Right forelimb (tissue), 1 donor: Measurements from ENCODE around the gene TTLL9.

Source experiments
- DNase-seq: peaks from one replicate; pipeline ENCODE4 v3.0.0-alpha.2; 2018

Gene TTLL9

DNA sequence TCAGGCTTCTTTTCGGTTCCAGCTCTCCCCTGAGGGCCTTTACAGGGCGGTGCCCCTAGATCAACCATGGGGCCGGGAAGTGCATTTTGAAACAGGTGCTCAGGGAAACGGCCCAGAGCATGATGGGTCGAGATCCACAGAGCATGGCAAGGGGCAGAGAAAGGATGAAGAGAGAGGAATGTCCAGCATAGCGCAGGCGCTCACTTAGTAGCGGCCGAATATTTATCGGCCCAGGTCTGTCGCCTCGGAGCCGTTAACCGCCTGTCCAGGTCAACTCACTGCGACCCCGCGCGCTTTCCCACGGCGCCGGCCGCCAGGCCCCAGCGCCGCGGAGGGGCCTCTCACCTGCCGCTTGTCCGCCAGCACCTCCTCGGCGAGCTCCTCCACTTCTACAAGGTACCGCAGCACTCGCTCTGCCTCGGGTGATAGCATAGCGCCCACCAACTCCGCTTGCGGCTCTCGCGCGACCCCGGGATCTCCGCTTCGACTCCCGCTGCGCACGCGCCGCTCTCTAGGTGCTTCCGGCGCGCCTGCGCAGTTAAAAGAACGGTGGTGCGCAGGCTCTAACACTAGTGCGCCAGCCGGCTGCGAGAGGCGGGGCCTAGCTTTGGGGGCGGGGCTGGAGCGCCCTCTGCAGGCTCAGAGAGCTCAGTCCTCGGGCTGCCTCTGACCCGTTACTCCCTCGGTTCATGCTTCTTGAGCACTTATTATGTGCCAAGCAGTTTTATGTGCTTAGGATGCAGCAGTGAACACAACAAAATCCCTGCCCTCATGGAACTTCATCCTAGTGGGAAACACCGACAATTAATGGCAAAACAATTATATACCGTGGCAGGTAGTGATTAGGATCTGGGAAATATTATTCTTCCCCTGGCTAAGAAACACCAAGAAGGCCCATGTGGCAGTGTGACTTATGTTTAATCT lies 81.4 kb downstream of the TTLL9 start, which contains the start of gene PDRG1:
Gene PDRG1, minus strand, starts transcription at position 517 of the 924 bp plus-strand sequence. Its CDS starts 85 bp downstream, at position 432.
- DNase-seq = peak; percentile 95

- DNase-seq = no peak
Observed at GRCh38 chr20:31953556-31954148, 83.2 kb downstream of the TTLL9 start.

- DNase-seq = no peak
Observed at GRCh38 chr20:31954500-31954899, 84.1 kb downstream of the TTLL9 start.

DNA sequence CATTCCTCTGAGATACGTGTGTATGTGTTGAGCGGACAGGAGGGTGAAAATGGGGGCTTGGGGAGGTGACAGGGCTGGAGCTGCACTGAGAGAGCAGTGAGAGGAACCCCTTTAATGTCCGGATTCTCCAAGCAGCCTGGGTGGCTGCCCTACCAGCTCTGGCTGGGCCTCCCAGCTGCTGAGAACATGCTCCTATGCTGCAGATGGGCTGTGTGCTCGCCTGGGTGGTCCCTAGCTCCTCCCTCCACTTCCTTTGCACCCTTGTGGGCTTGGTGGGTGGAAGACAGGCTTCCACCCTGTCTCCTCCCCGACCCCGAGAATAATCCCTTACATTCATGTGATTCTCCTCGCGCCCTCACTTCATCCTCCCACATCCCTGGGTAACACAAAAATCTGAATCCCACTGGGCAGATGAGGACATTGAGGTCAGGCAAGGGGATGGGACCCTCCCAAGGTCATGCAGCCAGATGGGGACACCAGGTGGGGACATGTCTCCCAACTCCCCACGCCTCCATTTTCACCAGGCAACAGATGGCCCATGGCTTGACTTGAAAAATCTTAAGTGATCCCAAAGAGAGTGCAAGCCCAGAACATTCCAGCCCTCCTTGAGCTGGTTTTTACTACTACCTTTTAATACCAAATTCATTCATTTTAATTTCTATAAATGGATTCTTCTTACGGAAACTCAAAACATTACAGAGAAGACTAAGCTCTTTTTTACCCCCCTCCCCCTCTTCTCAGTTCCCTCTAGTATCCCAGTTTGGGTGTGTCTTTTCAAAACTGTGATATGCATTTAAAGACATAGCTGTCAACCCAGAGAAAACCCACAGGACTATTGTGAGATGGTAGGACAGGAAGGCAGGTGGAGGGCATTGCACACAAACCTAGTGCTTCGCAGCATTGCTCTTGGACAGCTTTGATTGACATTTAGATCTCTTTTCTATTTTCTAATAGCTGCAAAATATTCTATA lies 86.4 kb downstream of the TTLL9 start:
- DNase-seq = no peak

GRCh38 chr20:31962761-31963160 lies 92.3 kb downstream of the TTLL9 start:
- no peak for DNase-seq

- no peak for DNase-seq
Observed at GRCh38 chr20:31963889-31964288, 93.5 kb downstream of the TTLL9 start.

DNA sequence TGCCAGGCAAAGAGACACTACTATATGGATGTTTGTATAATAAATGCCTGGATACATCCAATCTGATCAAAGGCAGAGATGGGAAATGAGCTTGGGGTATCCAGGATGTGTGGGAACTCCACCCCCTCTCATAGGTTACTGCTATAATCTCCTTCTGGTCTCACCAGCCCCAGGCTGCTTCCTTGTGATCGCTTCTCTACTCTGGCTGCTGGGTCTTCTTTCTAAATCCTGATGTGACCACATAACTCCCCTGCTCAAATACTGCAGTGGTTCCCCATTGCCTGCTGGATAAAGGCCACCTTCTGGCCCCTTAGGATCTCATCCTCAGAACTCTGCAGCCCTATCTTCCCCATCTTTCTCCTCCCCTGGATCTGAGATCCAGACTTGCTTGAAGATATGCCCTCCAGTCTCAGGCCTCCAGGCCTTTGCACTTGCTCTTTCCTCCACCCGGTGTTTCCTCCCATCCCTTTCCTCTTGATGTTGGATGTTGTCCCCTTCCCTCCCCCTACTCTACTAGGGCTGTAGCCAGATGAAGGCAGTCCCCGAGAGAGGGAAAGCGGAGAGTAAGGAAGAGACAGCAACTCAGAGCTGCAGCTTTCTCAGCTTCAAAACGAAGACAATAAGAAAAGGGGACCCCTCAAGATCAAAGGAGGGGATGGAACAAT lies 96.7 kb downstream of the TTLL9 start:
- no peak for DNase-seq

DNA sequence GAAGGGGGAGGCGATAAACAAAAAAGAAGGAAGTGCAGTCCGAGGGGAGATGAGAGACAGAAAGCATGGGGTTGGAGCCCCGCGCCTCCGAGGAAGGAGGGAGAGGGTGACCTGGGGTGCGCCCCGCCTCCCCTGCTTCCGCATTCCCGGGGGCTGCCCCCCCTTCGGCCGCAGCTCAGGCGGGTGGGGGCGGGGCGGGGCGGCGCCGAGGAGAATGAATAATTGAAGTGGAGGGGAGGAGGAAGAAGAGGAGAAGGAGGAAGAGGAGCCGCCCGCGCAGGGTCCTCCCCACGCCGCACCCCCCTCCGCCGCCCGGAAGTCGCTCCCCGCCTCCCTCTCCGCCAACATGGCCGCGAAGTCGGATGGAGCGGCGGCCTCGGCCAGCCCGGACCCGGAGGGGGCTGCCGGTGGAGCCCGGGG lies 97.4 kb downstream of the TTLL9 start, which contains the start of gene XKR7:
Gene XKR7, plus strand, starts transcription at position 322 of the 420 bp plus-strand sequence. Its CDS starts 25 bp downstream, at position 347.
- no peak for DNase-seq

DNA sequence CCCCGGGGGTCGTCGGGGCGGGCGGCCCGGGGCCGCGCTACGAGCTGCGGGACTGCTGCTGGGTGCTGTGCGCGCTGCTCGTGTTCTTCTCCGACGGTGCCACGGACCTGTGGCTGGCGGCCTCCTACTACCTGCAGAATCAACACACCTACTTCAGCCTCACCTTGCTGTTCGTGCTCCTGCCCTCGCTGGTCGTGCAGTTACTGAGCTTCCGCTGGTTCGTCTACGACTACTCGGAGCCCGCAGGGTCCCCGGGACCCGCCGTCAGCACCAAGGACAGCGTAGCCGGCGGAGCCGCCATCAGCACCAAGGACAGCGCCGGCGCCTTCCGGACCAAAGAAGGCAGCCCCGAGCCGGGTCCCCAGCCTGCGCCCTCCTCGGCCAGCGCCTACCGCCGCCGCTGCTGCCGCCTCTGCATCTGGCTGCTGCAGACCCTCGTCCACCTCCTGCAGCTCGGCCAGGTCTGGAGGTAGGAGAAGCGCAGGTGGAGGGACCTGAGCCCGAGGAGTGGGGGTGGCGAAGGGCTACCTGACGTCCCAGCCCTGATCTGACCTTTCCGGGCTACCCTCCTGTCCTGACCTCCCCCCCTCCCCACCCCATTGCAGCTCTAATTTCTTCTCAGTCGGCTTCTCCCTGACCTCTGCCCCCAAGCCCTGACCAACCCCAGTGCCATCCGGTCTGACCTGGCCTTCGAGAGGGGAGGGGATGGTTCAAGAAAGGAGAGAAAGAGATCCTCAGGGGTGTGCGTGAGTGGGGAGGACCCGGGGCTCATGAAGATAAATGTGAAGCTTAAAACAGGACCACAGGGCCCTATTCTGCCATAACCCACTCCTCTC lies 98.1 kb downstream of the TTLL9 start:
- peak; percentile 93 for DNase-seq

GRCh38 chr20:31969991-31970390 lies 99.6 kb downstream of the TTLL9 start:
- DNase-seq = no peak

DNA sequence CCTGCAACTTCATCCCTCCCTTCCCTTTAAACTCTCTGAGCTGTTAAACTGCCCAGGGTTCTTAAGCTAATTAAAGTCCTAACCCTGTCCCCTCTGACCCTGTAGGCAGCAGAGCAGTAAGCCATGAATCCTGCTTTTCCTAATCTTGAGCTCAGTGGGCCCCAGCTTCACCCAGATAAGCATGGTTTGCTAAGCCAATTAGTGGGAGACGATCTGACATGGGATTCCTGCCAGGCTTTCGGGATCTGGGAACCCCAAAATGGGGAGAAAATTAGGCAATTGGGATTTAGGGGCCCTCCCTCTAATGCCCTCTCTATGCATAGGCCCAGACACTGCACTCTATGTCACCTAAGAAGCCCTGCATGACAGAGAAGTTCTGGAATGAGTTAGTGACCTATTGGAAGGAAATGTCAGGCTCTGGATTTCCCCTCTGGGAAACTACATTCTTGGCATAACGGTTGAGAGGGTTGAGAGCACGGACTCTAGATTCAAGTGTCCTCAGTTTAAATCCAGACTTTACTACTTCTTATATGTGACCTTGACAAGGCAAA lies 102.1 kb downstream of the TTLL9 start:
- DNase-seq = no peak

DNA sequence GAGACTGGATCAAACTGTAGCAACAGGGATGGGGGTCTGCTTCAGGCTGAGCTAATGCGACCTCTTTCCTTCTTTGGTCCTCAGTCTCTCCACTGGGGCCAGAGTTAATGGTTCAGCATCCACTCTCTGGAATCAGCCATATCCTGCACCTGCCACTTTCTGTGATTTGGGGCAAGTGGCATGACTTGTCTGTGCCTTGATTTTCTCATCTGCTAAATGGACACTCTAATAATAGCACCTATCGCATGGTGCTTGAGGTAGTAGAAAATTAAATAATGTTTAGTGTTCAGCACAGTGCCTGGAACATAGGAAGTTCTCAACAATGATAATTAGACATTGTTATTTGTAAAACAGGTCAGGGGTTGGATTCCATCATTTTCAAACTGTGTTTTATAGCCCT lies 103.9 kb downstream of the TTLL9 start:
- DNase-seq = no peak

DNA sequence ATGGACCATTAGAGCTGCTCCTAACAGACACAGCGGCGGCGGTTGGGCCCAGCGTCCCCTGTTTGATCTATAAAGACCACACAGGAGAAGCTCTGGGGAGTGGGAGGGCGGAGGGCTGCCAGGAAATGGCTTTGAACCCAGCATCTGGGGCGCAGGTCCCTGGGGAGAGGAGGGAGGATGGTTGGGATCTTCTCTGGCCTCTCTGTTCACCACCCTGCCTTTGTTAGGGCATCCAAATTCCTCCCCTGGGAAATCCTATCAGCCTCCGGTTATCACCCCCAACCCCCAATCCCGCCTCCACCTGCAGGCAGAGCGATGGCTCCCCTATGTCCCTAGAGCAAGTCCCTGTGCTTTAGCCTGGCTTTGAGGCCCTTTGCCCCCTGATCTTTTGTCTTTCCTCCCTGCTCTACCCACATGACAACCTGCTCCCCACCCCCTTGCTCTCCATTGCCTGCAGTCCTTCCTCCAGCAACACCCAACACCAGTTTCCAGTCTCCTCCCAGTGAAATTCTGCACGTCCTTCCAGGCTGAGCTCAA lies 104.6 kb downstream of the TTLL9 start:
- no peak for DNase-seq

DNA sequence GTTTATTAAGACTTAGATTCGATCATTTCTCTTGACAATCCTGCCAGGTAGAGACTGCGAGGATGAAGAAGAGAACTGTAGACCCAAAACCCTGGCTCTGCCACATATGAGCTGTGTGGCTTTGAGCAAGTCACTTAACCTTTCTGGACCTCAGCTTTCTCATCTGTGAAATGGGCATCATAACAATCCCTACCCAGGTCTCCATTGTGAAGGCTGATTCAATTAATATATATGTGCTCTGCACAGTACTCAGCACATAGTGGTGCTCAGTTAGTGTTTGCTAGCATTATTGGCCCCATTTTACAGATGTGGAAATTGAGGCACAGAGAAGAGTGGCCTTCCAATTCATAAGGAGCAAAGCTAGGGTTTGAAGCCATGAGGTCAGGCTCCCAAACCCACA lies 105.4 kb downstream of the TTLL9 start:
- DNase-seq = no peak

GRCh38 chr20:31977080-31977479 lies 106.6 kb downstream of the TTLL9 start:
- DNase-seq = no peak

- no peak for DNase-seq
Observed at GRCh38 chr20:31979713-31980426, 109.4 kb downstream of the TTLL9 start.

- DNase-seq = no peak
Observed at GRCh38 chr20:31981784-31982183, 111.3 kb downstream of the TTLL9 start.

DNA sequence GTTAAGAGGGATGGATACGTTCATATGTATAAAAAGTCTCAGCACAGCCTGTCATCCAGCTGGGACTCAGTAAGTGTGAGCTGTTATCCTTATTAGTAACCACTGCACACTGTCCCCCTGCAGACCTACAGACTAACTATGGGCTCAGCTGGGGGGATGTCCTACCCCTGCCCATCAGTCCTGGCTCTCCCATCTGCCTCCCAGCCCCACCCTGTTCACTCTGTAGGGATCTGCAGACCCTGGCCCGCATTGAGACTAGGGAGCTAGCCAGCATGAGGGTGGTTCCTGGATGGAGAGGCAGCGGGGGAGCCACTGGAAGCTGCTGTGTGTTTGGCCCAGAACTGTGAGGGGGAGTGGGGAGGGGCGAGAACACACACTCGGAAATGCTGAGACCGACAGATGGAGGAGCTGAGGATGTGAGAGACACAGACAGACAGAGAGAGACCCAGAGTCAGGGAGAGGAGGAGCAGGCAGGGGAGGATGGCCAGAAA lies 114.6 kb downstream of the TTLL9 start:
- no peak for DNase-seq

DNA sequence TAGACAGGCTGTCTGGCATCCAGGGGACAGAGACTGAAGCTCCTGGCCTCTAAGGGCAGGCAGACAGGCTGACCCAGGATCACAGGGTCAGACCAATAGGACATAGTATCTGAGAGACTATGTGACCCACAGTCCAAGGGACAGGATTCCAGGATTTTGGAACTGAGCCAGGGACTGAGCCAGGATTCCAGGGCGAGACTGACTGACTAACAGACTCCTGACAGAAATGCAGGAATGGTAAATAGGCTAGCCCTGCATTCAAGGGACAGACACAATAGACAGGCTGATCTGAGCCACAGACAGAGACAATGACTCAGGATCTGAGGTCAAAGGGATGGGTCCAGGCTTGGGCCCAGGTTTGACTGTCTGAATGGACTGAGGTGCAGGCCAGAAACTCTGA lies 117.3 kb downstream of the TTLL9 start:
- DNase-seq = no peak
